Mesodermal cell (in vitro differentiated cells): Measurements from ENCODE around the gene SIT1. TPM values are rescaled to one million over a fixed set of nuclear protein-coding genes. Genes with fewer than 3 reads are reported as not detected.

Experiments used
- H3K27ac ChIP-seq: 2 replicates; pipeline ENCODE4 v1.7.0; 2013; ENCODE audit warnings: mild to moderate bottlenecking, low read depth, low read length, moderate library complexity; ENCODE audit not compliant: severe bottlenecking
- H3K36me3 ChIP-seq: 2 replicates; pipeline ENCODE4 v1.7.1; 2013; ENCODE audit warnings: mild to moderate bottlenecking, low read length, moderate library complexity; ENCODE audit not compliant: control insufficient read depth, insufficient read depth
- H3K4me1 ChIP-seq: one replicate; pipeline ENCODE4 v1.7.1; 2013; ENCODE audit warnings: mild to moderate bottlenecking, low read length; ENCODE audit not compliant: insufficient read depth, control insufficient read depth, poor library complexity, severe bottlenecking
- H3K4me3 ChIP-seq: 2 replicates; pipeline ENCODE4 v1.7.0; 2013; ENCODE audit warnings: low read length, control low read depth, mild to moderate bottlenecking; ENCODE audit not compliant: insufficient read depth, poor library complexity, severe bottlenecking; ENCODE audit errors: extremely low read depth
- H3K9me3 ChIP-seq: 2 replicates; pipeline ENCODE4 v1.7.1; 2013; ENCODE audit warnings: mild to moderate bottlenecking, low read length, moderate library complexity; ENCODE audit not compliant: control insufficient read depth
- WGBS, 2 experiments: methylation state at CpG; one replicate each; pipeline ENCODE4 v1.1.5; 2013; ENCODE audit warnings: missing lambda C conversion rate in 2 of 2; ENCODE audit not compliant: insufficient coverage in 2 of 2; 5-methylcytosine and 5-hydroxymethylcytosine counted together
- polyA plus RNA-seq, 2 experiments: library from polyadenylated mRNA; stranded (reverse); fragments of 50-300 nt; gene quantifications; one replicate each; pipeline ENCODE4 v1.2.3, GENCODE V29; 2013

Gene SIT1, protein sequence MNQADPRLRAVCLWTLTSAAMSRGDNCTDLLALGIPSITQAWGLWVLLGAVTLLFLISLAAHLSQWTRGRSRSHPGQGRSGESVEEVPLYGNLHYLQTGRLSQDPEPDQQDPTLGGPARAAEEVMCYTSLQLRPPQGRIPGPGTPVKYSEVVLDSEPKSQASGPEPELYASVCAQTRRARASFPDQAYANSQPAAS
- not detected for polyA plus RNA-seq (2013, experiment 1 of 2)
- polyA plus RNA-seq (2013, experiment 2 of 2): not detected

DNA sequence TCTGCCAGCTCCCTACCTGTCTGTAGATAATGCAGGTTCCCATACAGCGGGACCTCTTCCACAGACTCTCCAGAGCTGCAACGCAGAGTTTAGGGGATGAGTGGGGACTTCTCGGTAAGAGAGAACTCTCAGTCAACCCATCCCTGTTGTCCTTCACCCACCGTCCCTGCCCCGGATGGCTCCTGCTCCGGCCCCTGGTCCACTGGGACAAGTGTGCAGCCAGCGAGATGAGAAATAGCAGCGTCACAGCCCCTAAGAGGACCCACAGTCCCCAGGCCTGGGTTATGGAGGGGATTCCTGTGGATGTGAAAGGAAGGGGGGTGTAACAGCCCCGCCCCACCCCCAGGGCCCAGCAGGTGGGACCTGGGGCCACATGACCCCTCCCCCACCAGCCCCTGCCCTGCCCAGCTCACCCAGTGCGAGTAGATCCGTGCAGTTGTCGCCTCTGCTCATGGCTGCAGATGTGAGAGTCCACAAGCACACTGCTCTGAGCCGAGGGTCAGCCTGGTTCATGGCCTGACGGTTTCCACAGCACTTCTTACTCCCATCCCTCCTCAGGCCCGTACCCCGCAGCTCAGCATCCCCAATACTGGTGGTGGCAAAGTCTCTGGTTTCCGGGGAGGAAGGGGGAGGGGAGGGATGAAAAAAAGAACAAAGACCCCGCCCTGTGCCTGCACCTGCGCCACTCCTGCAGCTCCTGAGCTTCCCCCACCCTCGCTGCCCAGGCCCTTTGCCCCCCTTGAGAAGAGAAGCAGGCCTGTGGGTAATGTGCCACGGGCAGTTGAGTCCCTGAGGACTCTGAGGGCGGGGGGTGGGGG lies at the start of gene SIT1:
Gene SIT1 (minus strand): TSS at position 591 of the 818 bp plus-strand sequence. CDS start 78 bp downstream, at position 513.
- Histone ChIP-seq H3K27ac (no peak within 1 kb of the TSS), H3K4me3 (no peak within 1 kb of the TSS), H3K36me3 (no peaks in the 10 kb centered on the region), H3K9me3 (no peaks in the 10 kb centered on the region), H3K4me1 (peaks cover 17% of the 10 kb centered on the region)
- WGBS, 2 experiments: 54 to 78% methylated on average over 4 to 8 of the region's 22 CpGs

DNA sequence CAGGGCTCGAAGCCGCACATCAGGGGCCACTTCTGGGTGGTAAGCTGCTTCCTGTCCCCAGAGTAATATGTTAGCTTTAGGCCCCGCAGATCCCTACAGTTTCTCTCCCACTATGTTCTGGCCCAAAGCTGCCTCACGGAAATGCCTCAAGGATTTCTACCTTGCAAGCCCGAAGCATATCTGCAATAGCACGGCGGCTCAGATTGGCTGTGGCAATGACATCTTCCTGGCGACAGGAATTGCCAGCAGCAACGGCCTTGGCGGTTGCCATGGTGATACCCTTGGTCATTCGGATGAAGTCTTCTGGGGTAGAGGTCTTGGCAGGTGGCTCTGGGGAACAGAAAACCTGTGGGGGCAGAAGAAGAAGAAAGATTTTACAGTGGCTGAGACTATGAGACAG lies 49.3 kb upstream of the SIT1 start:
- no peak overlapping the region for H3K4me3 ChIP-seq
- H3K27ac ChIP-seq: no peak overlapping the region
- H3K4me1 ChIP-seq: no peaks in the 10 kb centered on the region
- peaks cover 96% of the 10 kb centered on the region for H3K36me3 ChIP-seq
- no peaks in the 10 kb centered on the region for H3K9me3 ChIP-seq
- WGBS, 2 experiments: 92 to 94% methylated on average over 10 to 11 of the region's 11 CpGs

DNA sequence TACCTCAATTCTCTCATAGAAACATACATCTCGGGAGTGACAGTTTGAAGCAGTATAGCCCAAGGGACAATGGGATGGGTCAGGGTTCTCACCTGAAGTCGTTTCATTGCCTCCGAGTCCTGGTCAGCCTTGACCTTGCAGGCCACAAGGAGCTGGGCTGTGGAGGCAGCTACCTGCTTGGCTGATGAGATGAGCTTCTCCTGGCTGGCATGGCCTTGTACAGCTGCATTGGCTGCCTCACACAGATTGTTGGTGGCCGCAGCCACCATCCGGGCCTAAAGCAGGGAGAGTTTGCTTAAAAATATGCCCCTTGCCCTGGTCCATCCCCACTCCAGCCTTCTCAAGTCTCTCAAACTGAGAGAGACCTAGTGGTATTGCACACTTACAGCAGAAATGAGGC lies 47.5 kb upstream of the SIT1 start:
- Histone ChIP-seq H3K9me3 (no peaks in the 10 kb centered on the region), H3K36me3 (peaks cover 78% of the 10 kb centered on the region), H3K27ac (no peak overlapping the region), H3K4me3 (no peak overlapping the region), H3K4me1 (no peaks in the 10 kb centered on the region)
- 88 to 92% methylated on average over 5 of the region's 5 CpGs for WGBS, 2 experiments

DNA sequence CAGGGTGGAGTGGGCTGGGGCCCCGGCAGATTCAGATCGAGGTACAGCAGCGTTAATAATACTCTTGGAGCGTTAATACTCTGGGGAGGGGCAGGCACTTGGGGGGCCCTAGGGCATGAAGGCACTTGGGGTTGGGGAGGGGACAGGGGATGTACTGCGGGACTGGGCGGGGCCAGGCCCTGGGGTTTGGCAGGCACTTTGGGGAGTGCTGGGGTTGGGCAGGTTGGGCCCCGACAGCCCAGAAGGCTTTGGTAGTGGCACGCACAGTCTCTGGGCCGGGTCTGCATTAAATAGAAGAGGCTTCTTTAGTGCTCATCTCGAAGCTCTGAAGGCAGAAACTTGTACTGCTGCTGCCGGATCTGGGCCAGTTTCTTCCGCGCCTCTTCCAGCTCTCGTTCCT lies 46.8 kb upstream of the SIT1 start:
- WGBS, 2 experiments: 97 to 98% methylated on average over 9 to 13 of the region's 14 CpGs
- Histone ChIP-seq H3K4me1 (no peaks in the 10 kb centered on the region), H3K9me3 (no peaks in the 10 kb centered on the region), H3K4me3 (no peak overlapping the region), H3K27ac (no peak overlapping the region), H3K36me3 (peaks cover 71% of the 10 kb centered on the region)

DNA sequence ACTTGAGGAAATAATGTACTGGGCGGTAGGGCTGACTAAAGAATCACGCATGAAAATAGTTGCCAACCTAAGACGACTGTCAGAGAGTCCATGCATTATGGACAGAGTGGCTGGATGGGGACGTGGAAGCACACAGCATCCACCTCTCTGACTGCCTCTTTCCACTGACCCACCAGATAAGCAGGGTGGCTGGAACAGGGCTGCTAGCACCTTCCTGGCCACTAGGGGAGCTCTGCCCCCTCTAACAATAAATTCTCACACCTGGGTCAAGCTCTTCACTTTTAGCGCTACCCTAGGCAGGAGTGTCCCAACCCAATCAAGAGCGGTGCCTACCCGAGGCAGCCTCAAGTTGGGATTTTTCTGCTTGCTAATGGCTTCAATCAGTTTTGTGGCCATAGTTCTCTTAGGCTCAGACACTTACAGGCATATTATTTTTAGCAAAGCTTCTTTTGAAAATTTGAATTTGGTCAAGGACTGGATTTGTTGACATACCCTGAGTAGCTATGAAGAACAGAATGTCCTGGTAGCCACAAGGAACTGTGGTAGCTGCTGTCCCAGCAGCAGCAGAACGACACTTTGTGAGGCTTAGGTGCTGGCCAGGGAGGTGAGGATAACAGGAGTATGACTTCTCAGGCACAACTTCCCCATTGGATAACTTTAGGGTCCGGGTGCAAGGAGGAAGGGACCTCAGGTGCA lies 45.9 kb upstream of the SIT1 start:
- no peak overlapping the region for H3K4me3 ChIP-seq
- no peaks in the 10 kb centered on the region for H3K9me3 ChIP-seq
- H3K27ac ChIP-seq: no peak overlapping the region
- WGBS, 2 experiments: 64 to 66% methylated on average over 8 to 9 of the region's 9 CpGs
- H3K4me1 ChIP-seq: no peaks in the 10 kb centered on the region
- peaks cover 63% of the 10 kb centered on the region for H3K36me3 ChIP-seq

DNA sequence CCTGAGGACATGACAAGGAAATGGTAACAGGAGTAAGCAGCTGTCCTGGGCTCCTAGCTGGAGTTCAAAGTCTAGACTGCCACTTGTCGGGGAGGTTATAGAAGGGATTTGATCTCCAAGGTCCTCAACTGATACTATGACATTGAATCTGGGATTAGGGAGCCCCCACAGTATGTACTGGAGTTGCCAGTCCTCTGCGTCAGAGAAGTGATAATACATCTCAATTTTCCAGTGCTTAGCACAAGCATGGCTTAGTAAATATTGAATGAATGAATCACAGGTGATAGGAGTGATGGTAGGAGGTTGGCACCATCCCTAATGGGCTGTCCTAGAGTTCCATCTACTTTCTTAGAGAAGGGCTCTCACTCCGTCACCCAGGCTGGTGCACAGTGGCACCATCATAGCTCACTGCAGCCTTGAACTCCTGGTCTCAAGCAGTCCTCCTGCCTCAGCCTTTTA lies 45.2 kb upstream of the SIT1 start:
- no peaks in the 10 kb centered on the region for H3K4me1 ChIP-seq
- H3K9me3 ChIP-seq: no peaks in the 10 kb centered on the region
- WGBS, 2 experiments: 100% methylated on average over 1 to 3 of the region's 3 CpGs
- no peak overlapping the region for H3K27ac ChIP-seq
- peaks cover 56% of the 10 kb centered on the region for H3K36me3 ChIP-seq
- no peak overlapping the region for H3K4me3 ChIP-seq

DNA sequence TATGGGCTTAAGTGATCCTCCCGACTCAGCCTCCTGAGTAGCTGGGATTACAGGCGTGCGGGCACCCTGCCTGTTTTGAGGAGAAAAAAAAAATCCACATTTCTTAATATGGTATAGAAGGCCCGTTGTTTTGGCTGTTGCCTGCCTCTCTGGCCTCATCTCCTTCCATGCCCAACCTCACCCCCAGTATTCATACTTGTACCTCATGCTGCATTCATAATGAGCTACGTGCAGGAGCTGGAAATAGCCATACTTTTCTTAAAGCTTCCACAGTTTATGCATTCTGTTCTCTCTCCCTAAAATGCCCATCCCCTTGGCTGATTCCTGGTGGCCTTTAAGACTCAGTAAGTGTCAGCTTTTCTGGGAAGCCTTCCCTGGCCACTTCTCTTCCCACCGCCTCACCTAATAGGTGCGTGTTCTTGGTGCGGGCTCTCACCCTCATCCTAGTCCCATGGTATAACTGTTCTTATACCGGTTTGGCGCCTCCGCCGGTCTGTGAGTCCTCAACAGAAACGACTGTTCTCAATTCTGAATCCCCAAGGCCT lies 41.1 kb upstream of the SIT1 start:
- peaks cover 29% of the 10 kb centered on the region for H3K36me3 ChIP-seq
- peaks cover 19% of the 10 kb centered on the region for H3K4me1 ChIP-seq
- 65 to 67% methylated on average over 10 of the region's 13 CpGs for WGBS, 2 experiments
- H3K4me3 ChIP-seq: peak overlapping the region; percentile 79
- no peaks in the 10 kb centered on the region for H3K9me3 ChIP-seq
- peak overlapping the region; percentile 92 for H3K27ac ChIP-seq

DNA sequence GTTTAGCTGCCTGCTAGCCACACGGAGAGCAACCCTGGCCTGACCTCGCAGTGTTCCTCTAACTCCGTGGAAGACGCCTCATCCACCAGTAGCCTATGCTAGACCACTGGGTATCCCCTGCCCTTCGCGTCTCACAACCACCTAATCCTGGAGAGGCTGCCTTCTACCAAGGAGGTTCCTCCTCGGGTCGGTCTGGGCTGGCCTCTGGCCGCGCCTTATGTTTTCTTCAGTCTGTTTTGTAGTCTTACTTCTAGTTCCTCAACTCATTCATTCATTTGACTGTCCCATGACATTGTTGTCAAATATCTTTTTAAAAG lies 40.6 kb upstream of the SIT1 start:
- Histone ChIP-seq H3K27ac (peak overlapping the region; percentile 92), H3K36me3 (peaks cover 30% of the 10 kb centered on the region), H3K9me3 (no peaks in the 10 kb centered on the region), H3K4me3 (peak overlapping the region; percentile 79), H3K4me1 (peaks cover 23% of the 10 kb centered on the region)
- 12 to 18% methylated on average over 8 to 9 of the region's 10 CpGs for WGBS, 2 experiments

DNA sequence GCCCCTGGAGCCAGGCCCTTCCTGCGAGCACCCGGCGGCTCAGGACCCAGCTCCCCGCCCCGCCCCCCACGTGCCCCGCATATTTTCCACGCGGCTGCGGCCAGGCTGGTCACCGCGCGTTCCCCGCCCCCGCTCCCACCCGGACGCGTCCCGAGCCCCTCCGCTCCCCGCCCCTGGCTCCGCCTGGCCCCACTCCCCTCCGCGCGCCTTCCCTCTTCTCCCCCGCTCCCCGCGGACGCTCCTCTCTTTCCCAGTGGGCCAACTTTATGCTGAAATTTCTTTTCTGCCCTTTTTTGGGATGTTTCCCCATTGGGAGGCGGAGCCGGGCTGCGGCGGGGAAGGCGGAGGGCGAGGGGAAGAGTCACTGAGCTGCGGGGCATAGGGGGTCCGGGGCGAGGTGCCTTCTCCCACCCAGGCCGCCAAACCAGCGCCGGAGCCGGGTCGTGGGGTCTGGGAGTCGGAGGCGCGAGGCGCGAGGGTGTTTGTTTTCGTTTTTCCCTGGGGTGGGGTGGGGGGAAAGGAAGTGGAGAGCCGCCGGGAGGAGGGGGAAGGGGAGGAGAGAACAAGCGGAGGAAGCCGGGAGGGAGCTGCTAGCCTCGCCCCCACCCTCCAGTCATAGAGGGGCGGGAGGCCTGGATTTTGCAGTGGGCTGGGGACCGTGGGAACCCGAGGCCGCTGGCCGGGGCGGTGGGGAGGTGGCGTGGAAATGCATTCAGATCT lies 40.0 kb upstream of the SIT1 start:
- H3K36me3 ChIP-seq: peaks cover 30% of the 10 kb centered on the region
- peak overlapping the region; percentile 79 for H3K4me3 ChIP-seq
- 0% methylated on average over 14 to 16 of the region's 61 CpGs for WGBS, 2 experiments
- H3K27ac ChIP-seq: peak overlapping the region; percentile 92
- peaks cover 23% of the 10 kb centered on the region for H3K4me1 ChIP-seq
- H3K9me3 ChIP-seq: no peaks in the 10 kb centered on the region

DNA sequence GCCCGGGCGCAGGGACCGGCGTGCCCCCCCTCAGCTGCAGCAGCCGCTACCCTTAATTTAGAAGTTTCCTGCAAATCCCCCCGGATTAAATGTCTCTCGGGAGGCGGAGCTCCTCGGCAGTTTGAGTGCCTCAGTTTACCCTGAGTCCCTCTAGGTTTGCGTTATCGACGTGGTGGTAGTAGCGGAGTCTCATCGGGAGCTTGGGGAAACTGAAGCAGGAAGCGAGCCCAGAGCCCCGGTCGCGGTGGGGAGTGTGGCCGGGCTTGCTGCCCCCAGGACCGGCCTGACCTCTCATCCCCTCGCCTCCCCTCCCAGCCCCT lies 39.5 kb upstream of the SIT1 start:
- WGBS, 2 experiments: 0% methylated on average over 11 to 19 of the region's 21 CpGs
- peaks cover 30% of the 10 kb centered on the region for H3K36me3 ChIP-seq
- H3K4me1 ChIP-seq: peaks cover 26% of the 10 kb centered on the region
- H3K9me3 ChIP-seq: no peaks in the 10 kb centered on the region
- peak overlapping the region; percentile 79 for H3K4me3 ChIP-seq
- H3K27ac ChIP-seq: peak overlapping the region; percentile 92
